DLD1 (cell line): Measurements from ENCODE around the gene TEPSIN.
"Not testable (repeated sequence)": the region's sequence is repeated elsewhere in the genome, so short reads cannot be mapped to it uniquely, and the experiment has no call there.

Source experiments
- in situ Hi-C: cut with HindIII; loops from 2 replicates; pipeline ENCODE4 v1.10.0; 2017; ENCODE audit warnings: low sequenced_read_pairs

The TEPSIN gene

GRCh38 chr17:81237591-81238489 is 1.0 kb downstream of the TEPSIN start:
- in situ Hi-C loops: no loop called here

DNA sequence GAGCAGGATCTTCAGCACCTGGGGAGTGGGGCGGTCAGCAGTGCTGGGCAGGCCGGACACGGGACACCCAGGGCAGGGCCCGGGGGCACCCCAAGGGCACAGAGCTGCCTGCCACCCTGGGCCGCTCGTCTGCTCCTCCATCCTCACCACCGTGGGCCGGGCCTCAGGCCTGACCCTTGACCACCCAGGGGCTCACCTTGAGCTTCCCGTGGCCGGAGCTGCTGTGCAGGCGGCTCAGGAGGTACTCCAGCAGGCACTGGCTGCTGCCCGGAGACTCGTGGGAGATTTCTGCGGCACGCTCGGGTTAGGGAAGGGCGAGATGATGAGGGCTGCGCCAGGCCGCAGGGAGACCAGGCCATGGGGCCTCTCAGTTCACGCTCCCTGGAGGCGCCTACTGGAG is 2.1 kb downstream of the TEPSIN start:
- in situ Hi-C loops: no loop called here

DNA sequence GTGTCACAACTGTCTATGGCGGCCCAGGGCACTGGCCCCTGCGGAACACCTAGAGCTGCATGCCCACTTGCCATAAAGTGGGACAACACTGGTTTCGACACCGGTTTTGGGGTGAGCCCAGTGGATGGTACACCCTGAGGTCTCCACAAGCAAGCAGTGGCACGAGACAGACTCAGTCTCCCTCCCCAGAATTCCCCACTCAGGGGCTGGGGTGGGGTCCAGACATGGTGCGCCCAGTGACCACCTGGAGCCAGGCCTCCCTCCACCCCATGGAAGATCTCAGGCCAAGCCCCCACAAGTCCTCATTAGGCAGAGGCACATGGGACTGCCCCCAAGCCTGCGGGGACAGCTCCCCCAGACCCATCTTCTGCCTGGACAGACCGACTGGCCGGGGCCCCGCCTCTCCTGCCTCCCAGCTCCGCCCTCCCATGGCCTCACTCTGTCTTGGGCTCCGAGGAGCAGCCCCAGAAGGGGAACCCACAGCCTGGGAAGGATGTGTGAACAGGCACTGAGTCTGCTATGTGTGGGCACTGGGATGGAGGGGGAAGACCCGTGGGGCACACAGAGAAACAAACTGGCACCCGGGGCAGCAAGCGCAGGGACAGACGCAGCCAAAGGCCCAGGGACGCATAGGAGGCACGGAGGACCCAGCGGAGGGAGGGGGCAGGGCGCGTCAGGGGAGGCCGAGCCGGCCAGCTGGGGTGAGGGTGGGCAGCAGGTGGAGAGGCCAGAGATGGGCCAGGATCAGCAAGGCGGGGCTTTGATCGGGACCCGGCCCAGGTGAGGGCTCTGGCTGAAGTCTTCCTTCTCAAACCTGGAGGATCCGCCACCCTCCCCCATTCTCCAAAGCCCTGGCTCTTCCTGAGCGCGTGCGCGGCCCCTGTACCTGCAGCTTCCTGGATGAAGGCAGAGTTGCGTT is 2.8 kb downstream of the TEPSIN start:
- in situ Hi-C loops: no loop called here

DNA sequence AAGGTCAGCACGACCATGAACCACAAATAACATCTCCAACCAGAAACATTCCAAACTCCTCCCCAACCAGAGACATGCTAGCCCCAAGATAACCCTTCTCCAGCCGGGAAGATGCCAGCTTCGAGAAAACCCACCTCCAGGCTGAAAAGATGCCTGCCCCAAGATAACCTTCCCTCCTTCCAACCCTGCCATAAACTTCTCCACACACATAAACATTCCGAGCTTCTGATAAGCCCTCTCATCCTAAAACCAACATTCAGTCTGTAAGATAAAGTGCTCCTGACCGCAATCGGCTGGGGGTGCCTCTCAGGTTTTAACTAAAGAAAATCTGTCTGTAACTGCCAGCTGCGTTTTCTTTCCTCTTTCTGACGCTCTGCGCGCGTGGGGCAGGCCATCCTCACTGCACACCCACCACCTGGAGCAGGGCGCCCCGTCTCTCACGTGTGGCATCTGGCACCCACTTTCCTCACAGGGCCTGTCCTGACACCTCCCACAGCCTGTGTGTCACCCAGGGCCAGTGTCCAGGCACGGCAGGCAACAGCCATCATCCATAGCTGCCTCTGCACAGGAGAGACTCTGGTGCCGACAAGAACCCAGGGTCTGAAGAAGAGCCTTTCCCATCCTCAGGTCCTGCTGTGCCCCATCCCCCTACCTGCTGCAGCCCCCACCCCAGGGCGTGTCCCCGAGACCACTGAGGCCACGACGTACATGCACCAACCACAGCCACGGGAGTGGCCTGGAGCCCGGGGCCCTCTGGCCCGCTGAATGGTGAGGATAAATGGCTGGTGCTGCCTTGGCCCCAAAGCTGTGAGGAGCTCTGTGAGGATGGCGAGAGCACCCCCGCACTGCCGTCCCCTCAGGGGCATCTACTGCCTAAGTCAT is 3.7 kb downstream of the TEPSIN start:
- in situ Hi-C loops: no loop called here

DNA sequence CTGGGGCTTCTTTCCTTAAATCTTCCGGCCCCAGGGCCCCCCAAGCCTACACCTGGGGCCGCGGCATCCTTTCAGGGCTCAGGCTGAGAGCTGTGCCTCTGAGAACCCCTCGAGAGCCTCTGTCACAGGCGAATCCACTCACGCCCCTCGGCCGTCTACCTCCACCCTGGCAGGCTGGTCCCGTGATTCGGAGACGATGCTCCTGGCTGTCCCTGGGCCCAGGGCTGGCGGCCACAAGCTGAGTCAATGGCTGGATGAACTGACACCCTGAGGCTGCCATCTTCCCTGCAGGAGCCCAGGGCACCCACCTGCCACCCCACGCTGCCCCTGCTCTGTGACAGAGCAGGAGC is 4.4 kb downstream of the TEPSIN start:
- in situ Hi-C loops: no loop called here

DNA sequence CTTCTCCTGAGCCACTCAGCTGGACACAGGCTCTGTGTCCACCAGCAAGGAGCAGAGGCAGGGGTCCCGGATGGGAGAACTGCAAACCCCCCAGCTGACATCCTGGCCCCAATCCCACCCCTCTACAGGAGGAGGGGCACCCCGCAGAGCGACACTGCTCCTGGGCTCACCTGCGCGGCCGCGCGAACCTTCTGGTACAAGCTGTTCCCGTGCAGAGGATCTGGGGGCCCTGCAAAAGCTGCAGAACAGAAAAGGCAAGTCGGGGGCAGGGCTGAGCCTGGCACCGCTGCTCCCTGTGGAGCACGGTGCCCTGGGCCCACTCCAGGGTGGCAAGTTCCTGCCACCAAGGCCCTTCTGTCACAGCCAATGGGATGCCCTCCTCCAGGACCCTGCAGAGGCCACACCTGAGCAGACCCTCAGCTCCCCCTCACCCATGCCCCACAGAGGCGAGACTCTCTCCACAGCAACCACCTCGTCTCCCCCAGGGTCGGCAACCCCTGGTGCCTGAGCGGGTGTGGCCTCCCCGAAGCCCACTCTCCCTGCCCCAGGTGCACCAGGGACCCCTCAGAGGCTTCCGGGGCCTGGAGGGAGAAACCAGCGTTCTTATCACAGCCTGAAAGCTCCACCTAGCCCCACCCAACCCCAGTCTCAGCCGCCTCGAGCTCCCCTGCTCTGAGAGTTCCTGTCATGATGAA is 4.9 kb downstream of the TEPSIN start:
- in situ Hi-C loops: no loop called here

DNA sequence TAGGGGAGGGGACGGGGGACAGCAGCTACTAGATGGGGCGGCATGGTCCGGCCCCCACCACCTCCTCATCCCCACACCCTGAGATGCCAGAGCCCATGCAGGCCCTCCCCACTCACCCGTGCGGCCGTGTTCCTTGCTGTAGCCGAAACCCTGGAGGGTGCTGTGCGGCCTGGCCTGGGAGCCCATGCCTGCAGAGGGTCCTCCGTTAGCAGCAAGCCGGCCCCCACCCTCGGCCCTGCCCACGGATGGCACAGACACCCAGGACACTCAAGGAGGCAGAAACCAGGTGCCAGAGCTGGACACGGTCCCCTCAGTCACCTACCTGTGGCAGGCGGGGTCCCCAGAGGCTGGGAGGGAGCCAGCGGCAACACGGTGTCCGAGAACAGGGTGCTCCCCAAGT is 5.5 kb downstream of the TEPSIN start:
- in situ Hi-C loops: no loop called here

DNA sequence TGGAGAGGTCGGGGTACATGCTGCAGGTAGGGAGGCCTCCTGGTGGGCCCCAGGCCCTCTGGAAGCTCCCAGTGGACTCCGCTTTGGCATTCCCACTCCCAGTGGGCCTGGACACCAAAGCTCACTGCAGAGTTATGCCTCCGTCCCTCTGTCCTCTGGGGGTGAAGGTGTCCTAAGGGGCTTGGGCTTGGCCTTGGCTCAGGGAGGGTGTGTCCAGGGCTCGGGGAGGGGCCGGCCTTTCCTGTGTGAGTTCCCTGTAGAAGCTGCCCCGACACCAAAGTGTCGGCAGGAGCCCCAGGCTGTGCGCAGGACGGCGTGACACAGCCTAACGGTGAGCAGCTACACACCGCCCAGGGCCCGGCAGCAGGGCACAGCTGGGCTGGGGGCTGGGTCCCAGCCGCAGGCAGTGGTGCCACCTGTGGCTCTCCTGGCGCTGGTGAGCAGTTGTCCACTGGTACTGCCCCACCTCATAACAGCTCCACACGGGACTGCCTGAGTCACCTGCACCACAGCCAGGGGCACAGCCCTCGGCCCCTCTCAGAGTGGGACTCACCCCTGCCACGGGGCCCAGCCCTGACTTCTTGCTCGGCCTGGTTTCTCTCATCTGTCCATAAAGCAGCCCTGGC is 6.1 kb downstream of the TEPSIN start:
- in situ Hi-C loops: no loop called here

DNA sequence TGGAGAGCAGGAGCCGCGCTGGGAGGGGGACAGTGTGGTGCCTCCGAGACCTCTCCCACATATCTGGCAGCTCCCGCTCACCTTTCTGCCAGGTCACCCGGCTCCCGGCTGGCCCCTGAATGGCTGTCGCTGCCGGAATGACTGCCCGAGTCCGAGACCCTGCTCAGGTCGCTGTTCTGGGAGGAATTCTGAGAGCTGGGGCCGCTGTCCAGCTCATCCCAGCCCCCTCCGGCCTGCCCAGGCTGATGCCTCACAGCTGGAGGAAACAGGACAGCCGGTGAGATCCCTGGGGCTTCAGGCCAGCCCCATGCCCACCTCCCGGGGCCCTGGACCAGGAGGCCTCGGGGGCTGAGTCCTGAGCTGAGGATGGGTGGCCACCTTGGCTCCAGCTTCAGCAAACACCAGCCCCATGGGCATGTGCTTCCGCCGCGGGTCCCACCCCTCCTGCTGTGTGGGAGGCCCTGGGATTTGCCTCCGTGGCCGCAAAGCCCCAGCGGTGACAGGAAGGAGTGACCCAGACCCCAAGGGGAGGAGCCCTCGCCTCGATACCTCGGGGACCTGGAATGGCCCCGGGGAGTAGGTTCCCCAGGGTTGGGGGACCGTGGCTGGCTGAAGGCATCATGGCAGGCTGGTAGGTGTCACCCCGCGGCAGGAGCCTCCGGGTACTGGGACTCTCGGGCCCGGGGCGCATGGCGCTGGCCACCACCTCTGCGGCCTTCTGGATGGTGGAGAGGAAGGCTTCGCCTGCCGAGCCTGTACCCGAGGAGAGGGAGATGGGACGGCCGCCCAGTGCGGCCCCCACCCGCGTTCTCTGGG is 6.9 kb downstream of the TEPSIN start:
- in situ Hi-C loops: no loop called here

DNA sequence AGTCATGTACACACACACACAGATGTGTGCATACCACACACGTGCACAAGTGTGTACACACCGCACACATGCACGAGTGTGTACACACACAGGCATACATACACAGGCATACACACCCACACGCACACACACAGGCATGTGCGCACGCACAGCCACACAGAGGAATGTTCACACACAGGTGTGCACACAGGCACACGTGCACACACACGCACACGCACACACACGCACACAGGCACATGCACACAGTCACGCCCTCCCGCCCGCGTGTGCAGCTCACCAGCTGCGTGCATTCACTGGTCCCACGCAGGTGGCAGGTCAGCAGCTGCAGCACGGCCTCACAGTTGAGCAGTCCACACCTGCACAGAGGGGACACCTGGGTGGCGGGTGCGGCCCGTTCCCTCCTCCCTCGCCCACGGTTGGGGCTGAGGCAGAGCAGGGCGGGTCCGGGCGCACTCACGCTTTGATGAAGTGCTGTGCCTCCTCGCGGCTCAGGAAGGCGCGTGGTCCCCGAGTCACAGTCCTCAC is 7.7 kb downstream of the TEPSIN start:
- in situ Hi-C loops: no loop called here

GRCh38 chr17:81230043-81230820 is 8.6 kb downstream of the TEPSIN start:
- in situ Hi-C loops: no loop called here

DNA sequence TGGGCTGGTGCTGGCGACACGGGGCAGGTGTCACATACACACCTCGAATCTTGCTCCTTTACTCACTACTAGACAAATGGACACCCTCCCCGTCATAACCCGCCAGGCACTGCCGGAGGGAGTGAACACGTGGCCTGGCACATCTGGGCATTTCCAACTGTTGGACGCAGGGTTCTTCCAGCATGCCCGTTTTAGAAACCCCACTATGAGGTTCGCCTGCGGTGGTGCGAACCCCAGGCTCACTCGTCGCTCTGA is 9.3 kb downstream of the TEPSIN start:
- in situ Hi-C loops: no loop called here

GRCh38 chr17:81228834-81229665 is 9.8 kb downstream of the TEPSIN start:
- in situ Hi-C loops: no loop called here

- in situ Hi-C loops: no loop called here
These were observed 10.4 kb downstream of the TEPSIN start for GRCh38 chr17:81228420-81228819.

DNA sequence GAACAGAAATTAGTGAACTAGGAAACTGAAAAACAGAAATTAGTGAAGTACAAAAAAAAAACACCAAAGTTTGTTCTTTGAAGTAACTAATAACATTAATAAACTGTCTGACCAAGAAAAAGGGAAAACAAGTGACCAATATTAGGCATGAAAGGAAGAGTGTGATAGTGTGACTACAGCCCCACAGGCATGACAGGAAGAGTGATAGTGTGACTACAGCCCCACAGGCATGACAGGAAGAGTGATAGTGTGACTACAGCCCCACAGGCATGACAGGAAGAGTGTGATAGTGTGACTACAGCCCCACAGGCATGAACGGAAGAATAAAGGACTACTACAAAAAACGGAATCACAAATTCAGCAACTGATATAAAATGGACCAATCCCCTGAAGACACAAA is 11.2 kb downstream of the TEPSIN start:
- in situ Hi-C loops: not testable (repeated sequence)

DNA sequence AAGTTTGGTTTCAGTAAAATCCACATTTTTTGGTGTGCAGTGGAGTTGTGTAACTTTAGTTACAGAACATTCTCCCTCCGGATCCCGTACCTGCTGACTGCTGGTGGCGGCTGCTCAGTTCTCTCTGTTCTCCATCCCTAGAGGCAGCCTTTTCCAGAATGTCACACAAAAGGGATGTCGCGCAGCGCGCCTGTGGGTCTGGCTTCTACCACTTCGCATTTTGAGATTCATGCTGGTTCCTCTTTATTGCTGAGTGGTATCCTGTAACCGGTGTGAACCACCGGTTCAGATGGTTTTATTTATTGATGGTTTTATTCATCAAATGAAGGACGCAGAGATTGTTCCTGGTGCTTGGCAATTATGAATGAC is 15.1 kb downstream of the TEPSIN start:
- in situ Hi-C loops: no loop called here

GRCh38 chr17:81222906-81223761 is 15.7 kb downstream of the TEPSIN start, which contains the start of gene CEP131:
TSS of gene CEP131 (minus strand) at chr17:81222965. CDS start at chr17:81220056, 2,909 bp downstream.
- in situ Hi-C loops: no loop called here
